Measurements from ENCODE around the gene CALB2.
"Not testable (repeated sequence)": the region's sequence is repeated elsewhere in the genome, so short reads cannot be mapped to it uniquely, and the experiment has no call there.

The CALB2 gene

GRCh38 chr16:71356051-71356740, 2.3 kb upstream of the CALB2 start:
- ChIA-PET CTCF (interaction anchor here (1.7 to 4.2 kb wide), 2 partner anchors 102 to 142 kb away, joined by 4 to 20 read pairs; no protein-coding TSS in a partner anchor), POLR2A (no interaction called here)
- no peak overlapping the region for H3K4me3 ChIP-seq (ENCODE audit: low read depth, low read length)
- no peak for DNase-seq (ENCODE audit: low read depth, low spot score)
- no peak for TF ChIP-seq CTCF (IDR thresholded peaks at IDR 0.05; ENCODE audit: insufficient read depth, low read length, missing control alignments)

- H3K4me3 ChIP-seq (ENCODE audit: low read depth, low read length); DNase-seq (ENCODE audit: low read depth, low spot score); POLR2A ChIA-PET: not testable (repeated sequence)
- CTCF ChIA-PET, result interaction anchor here (1.0 to 4.2 kb wide), 6 partner anchors 10 to 578 kb away, joined by 3 to 20 read pairs (median 9); no protein-coding TSS in a partner anchor
These were observed 1.6 kb upstream of the CALB2 start for GRCh38 chr16:71356936-71357335.

- ChIA-PET CTCF (interaction anchor here (0.8 to 4.2 kb wide), 11 partner anchors 8 to 590 kb away, joined by 3 to 28 read pairs (median 4); no protein-coding TSS in a partner anchor), POLR2A (no interaction called here)
- no peak overlapping the region for H3K4me3 ChIP-seq (ENCODE audit: low read depth, low read length)
- no peak for DNase-seq (ENCODE audit: low read depth, low spot score)
- TF ChIP-seq CTCF (IDR thresholded peaks at IDR 0.05; ENCODE audit: insufficient read depth, low read length, missing control alignments), result no peak
These were observed 842 bp upstream of the CALB2 start for GRCh38 chr16:71357681-71358080.

- ChIA-PET POLR2A (no interaction called here), CTCF (interaction anchor here (0.8 to 4.2 kb wide), 7 partner anchors 8 to 139 kb away, joined by 3 to 28 read pairs (median 4); no protein-coding TSS in a partner anchor)
- TF ChIP-seq CTCF (IDR thresholded peaks at IDR 0.05; ENCODE audit: insufficient read depth, low read length, missing control alignments), result no peak
- no peak for DNase-seq (ENCODE audit: low read depth, low spot score)
- H3K4me3 ChIP-seq (ENCODE audit: low read depth, low read length), result no peak overlapping the region
These were observed 908 bp downstream of the CALB2 start for GRCh38 chr16:71359431-71359830.

- POLR2A ChIA-PET, result no interaction called here
- peak; percentile 74 for DNase-seq (ENCODE audit: low read depth, low spot score)
These were observed 1.9 kb downstream of the CALB2 start for GRCh38 chr16:71360378-71360777.

GRCh38 chr16:71364133-71364681, 5.7 kb downstream of the CALB2 start:
- no peak for TF ChIP-seq CTCF (IDR thresholded peaks at IDR 0.05; ENCODE audit: insufficient read depth, low read length, missing control alignments)
- DNase-seq (ENCODE audit: low read depth, low spot score), result no peak
- ChIA-PET POLR2A (no interaction called here), CTCF (interaction anchor here (0.7 kb wide), 1 partner anchor 44 kb away, joined by 3 read pairs; no protein-coding TSS in a partner anchor)
- no peak overlapping the region for H3K4me3 ChIP-seq (ENCODE audit: low read depth, low read length)

More at GRCh38 chr16:71360378-71360777, 1.9 kb downstream of the CALB2 start:
- TF ChIP-seq CTCF (IDR thresholded peaks at IDR 0.05; ENCODE audit: insufficient read depth, low read length, missing control alignments), result no peak
- no peak overlapping the region for H3K4me3 ChIP-seq (ENCODE audit: low read depth, low read length)
- CTCF ChIA-PET, result interaction anchor here (1.0 to 4.2 kb wide), 4 partner anchors 12 to 138 kb away, joined by 3 to 28 read pairs (median 12); no protein-coding TSS in a partner anchor
